ENCODE results near the gene ADD1.

DNA sequence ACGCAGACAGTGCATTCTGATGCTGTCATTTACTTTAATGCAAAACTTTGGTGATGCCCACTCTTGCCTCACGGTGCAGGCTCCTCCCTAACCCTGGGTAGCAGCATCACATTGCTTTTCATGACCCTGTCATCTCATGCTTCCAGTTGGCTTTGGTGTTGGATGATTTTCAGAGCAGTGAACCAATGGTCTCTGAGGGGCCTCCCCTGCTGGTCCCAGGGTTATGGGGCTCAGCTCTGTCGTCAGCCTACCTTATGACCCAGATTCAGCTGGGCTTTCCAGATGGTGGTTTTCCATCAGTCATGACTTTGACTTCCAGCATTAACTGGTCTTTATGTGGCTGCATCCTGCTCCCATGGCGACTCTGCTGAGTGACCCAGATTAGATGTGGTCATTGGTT is 63.6 kb downstream of the ADD1 start:
- TF ChIP-seq, protein P1, sequence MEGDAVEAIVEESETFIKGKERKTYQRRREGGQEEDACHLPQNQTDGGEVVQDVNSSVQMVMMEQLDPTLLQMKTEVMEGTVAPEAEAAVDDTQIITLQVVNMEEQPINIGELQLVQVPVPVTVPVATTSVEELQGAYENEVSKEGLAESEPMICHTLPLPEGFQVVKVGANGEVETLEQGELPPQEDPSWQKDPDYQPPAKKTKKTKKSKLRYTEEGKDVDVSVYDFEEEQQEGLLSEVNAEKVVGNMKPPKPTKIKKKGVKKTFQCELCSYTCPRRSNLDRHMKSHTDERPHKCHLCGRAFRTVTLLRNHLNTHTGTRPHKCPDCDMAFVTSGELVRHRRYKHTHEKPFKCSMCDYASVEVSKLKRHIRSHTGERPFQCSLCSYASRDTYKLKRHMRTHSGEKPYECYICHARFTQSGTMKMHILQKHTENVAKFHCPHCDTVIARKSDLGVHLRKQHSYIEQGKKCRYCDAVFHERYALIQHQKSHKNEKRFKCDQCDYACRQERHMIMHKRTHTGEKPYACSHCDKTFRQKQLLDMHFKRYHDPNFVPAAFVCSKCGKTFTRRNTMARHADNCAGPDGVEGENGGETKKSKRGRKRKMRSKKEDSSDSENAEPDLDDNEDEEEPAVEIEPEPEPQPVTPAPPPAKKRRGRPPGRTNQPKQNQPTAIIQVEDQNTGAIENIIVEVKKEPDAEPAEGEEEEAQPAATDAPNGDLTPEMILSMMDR (conservative IDR thresholded peaks at IDR 0.05 in 1 of 2, IDR thresholded peaks at IDR 0.05 in 1 of 2; ENCODE audit: extremely low read depth in 1 of 2, insufficient read depth in 1 of 2, low read depth in 1 of 2, low read length in 2 of 2), result no peak
- no peak for TF ChIP-seq EZH2 (IDR thresholded peaks at IDR 0.05; ENCODE audit: borderline replicate concordance, low read length)

All from mammary epithelial cell (primary cell).